ENCODE data around the gene DNAAF5. TPM values are rescaled to one million over a fixed set of nuclear protein-coding genes. Genes with fewer than 3 reads are reported as not detected.

DNAAF5 gene
- total RNA-seq, 4 donors from 2014 or later = 5.6 to 34.3 (median 13.3) TPM

GRCh38 chr7:756231-756927, 29.9 kb downstream of the DNAAF5 start:
- no peak for TF ChIP-seq POLR2A (IDR thresholded peaks at IDR 0.05)
- no peak for TF ChIP-seq CTCF (IDR thresholded peaks at IDR 0.05)
- H3K36me3 ChIP-seq = no peaks in the 10 kb centered on the region
- no peak overlapping the region for H3K27ac ChIP-seq
- H3K4me1 ChIP-seq = no peaks in the 10 kb centered on the region
- intact Hi-C loops (cut with DNase I; ENCODE audit: low total_unique reads) = no loop called here
- no peak overlapping the region for H3K4me3 ChIP-seq
- no peak for DNase-seq
- no peaks in the 10 kb centered on the region for H3K9me3 ChIP-seq
- H3K27me3 ChIP-seq = no peaks in the 10 kb centered on the region

GRCh38 chr7:756928-757560, 30.5 kb downstream of the DNAAF5 start:
- no peak for DNase-seq
- Histone ChIP-seq H3K9me3 (no peaks in the 10 kb centered on the region), H3K27ac (no peak overlapping the region), H3K36me3 (no peaks in the 10 kb centered on the region), H3K27me3 (no peaks in the 10 kb centered on the region), H3K4me1 (no peaks in the 10 kb centered on the region), H3K4me3 (no peak overlapping the region)
- intact Hi-C loops (cut with DNase I; ENCODE audit: low total_unique reads) = no loop called here
- no peak for TF ChIP-seq POLR2A (IDR thresholded peaks at IDR 0.05)

- Histone ChIP-seq H3K4me1 (no peaks in the 10 kb centered on the region), H3K9me3 (no peaks in the 10 kb centered on the region), H3K36me3 (no peaks in the 10 kb centered on the region), H3K27me3 (no peaks in the 10 kb centered on the region), H3K27ac (no peak overlapping the region), H3K4me3 (no peak overlapping the region)
- intact Hi-C loops (cut with DNase I; ENCODE audit: low total_unique reads) = no loop called here
- no peak for TF ChIP-seq CTCF (IDR thresholded peaks at IDR 0.05)
- no peak for TF ChIP-seq POLR2A (IDR thresholded peaks at IDR 0.05)
- DNase-seq = no peak
Measured at GRCh38 chr7:757741-758163, 31.3 kb downstream of the DNAAF5 start.

GRCh38 chr7:759569-759968, 33.1 kb downstream of the DNAAF5 start:
- no peak for TF ChIP-seq POLR2A (IDR thresholded peaks at IDR 0.05)
- TF ChIP-seq CTCF (IDR thresholded peaks at IDR 0.05) = no peak
- Histone ChIP-seq H3K27me3 (no peaks in the 10 kb centered on the region), H3K9me3 (no peaks in the 10 kb centered on the region), H3K4me3 (no peak overlapping the region), H3K36me3 (no peaks in the 10 kb centered on the region), H3K27ac (no peak overlapping the region), H3K4me1 (no peaks in the 10 kb centered on the region)
- intact Hi-C loops (cut with DNase I; ENCODE audit: low total_unique reads) = no loop called here
- no peak for DNase-seq

GRCh38 chr7:760006-760405, 33.5 kb downstream of the DNAAF5 start:
- Histone ChIP-seq H3K27ac (no peak overlapping the region), H3K4me3 (no peak overlapping the region), H3K9me3 (no peaks in the 10 kb centered on the region), H3K36me3 (no peaks in the 10 kb centered on the region), H3K4me1 (no peaks in the 10 kb centered on the region), H3K27me3 (no peaks in the 10 kb centered on the region)
- intact Hi-C loops (cut with DNase I; ENCODE audit: low total_unique reads) = no loop called here
- TF ChIP-seq CTCF (IDR thresholded peaks at IDR 0.05) (no peak), POLR2A (IDR thresholded peaks at IDR 0.05) (no peak)
- no peak for DNase-seq

All from uterus (tissue), 4 donors.